Right renal pelvis (tissue), 4 donors: ENCODE results near the gene UNC5B. TPM values are rescaled to one million over a fixed set of nuclear protein-coding genes. Genes with fewer than 3 reads are reported as not detected.

ENCODE experiments used
- DNase-seq, 4 donors: peaks; one replicate each; pipeline ENCODE4 v3.0.0-alpha.2; 2013; ENCODE audit warnings: low read depth in 4 of 4, low spot score in 3 of 4, missing footprints in 1 of 4
- polyA plus RNA-seq, 4 donors: library from polyadenylated mRNA; unstranded; fragments of 120-200 nt; gene quantifications; one replicate each; pipeline ENCODE4 v1.2.1, GENCODE V29; 2013; ENCODE audit not compliant: insufficient read length in 4 of 4

The UNC5B gene
- polyA plus RNA-seq, 4 donors, result 51.1 to 74.8 (median 54.1) TPM

GRCh38 chr10:71309919-71310318 is 97.5 kb downstream of the UNC5B start:
- no peak for DNase-seq

- DNase-seq, result no peak
Observed at GRCh38 chr10:71312220-71312619, 99.8 kb downstream of the UNC5B start.

- no peak for DNase-seq
Observed at GRCh38 chr10:71312811-71313789, 100.7 kb downstream of the UNC5B start.

- DNase-seq, result no peak
Observed at GRCh38 chr10:71314028-71314693, 101.8 kb downstream of the UNC5B start.

GRCh38 chr10:71314694-71315225 is 102.4 kb downstream of the UNC5B start:
- DNase-seq, result no peak

GRCh38 chr10:71316056-71316785 is 103.9 kb downstream of the UNC5B start:
- DNase-seq, result no peak

DNA sequence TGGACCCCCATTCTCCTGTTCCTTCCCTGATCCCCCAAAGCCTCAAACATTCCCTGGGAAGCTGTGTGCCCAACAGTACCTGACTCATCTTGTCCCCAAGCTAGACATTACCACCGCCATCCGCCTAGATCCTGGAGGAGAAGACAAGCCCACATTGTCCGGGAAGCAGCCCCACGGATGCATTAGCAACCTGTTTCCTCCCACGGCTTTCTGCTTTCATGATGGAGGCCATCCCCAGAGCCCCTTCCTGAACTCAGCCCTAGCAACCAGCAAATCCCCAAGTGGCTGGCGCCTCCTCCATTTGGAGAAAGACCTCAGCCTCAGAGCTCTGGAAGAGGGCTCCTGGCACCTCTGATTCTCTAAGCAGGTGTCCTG is 104.4 kb downstream of the UNC5B start:
- no peak for DNase-seq

GRCh38 chr10:71317739-71318138 is 105.4 kb downstream of the UNC5B start:
- no peak for DNase-seq

DNA sequence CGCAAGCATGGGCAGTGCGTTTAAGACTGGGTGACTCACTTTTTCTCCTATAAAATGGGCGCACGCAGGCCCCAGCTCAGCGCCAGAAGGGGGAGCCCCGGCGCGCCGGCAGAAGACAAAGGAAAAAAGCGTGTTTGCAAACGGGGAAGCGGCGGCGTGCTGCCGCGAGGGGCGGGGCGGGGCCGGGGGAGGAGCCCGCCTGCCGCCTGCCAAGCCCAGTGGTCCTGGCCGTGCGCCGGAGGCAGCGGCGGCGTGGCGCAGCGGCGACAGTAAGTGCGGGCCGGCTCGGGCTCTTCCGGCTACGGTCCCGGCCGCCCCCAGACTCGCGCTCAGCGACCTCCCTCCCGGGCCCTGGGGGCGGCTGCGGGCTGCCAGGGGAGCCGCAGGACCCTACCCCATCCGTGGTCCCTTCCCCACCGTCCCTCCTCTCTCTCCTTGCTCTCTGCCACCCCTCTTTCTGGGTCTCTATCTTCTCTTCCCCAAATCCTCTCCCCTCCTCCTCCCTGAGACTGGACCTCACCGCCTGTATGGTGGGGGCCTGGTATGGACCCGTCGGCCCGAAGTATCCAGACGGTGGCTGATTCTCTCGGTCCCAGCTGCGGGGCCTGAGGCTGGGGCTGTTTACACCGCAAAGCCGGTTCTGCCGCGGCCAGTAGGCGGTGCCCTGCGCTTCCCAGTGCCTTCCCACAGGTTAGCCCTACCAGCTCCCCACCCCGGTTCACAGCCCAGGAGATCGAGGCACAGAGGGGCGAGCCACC is 106.9 kb downstream of the UNC5B start, which contains the start of gene SLC29A3:
SLC29A3 (plus strand) TSS at position 218 of the 758 bp plus-strand sequence; CDS start at position 269, 51 bp downstream.
- DNase-seq, result peak in 2 of 4 donors; percentile 60 to 67

GRCh38 chr10:71319800-71320392 is 107.5 kb downstream of the UNC5B start:
- DNase-seq, result no peak

- no peak for DNase-seq
Observed at GRCh38 chr10:71320592-71320991, 108.2 kb downstream of the UNC5B start.

DNA sequence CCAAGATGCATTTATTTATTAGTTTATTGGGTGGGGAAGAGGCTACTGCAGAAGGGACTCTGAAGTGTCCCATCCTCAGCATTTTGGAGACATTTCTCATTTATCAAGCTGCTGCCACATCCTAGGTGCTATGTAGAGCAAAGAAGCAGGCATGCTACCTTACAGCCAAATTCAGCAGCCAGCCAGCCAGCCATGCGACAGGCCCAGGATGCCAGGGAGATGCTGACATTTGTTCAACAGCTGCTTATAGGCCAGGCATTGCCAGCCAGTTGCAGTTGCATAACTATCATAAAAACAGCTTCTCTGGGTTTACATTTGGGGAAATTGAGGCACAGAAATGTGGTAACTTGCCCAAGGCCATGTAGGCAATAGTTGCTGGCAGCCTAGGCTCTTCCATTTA is 109.0 kb downstream of the UNC5B start:
- no peak for DNase-seq

- DNase-seq, result no peak
Observed at GRCh38 chr10:71323407-71323806, 111.0 kb downstream of the UNC5B start.

GRCh38 chr10:71324743-71325142 is 112.4 kb downstream of the UNC5B start:
- DNase-seq, result no peak

GRCh38 chr10:71325267-71325666 is 112.9 kb downstream of the UNC5B start:
- no peak for DNase-seq

- no peak for DNase-seq
Observed at GRCh38 chr10:71326464-71326881, 114.1 kb downstream of the UNC5B start.

- no peak for DNase-seq
Observed at GRCh38 chr10:71330789-71331404, 118.5 kb downstream of the UNC5B start.

- DNase-seq, result no peak
Observed at GRCh38 chr10:71331736-71332135, 119.4 kb downstream of the UNC5B start.

GRCh38 chr10:71332466-71332865 is 120.1 kb downstream of the UNC5B start:
- no peak for DNase-seq
